ENCODE measurements around the gene ARF1.

Gene ARF1

DNA sequence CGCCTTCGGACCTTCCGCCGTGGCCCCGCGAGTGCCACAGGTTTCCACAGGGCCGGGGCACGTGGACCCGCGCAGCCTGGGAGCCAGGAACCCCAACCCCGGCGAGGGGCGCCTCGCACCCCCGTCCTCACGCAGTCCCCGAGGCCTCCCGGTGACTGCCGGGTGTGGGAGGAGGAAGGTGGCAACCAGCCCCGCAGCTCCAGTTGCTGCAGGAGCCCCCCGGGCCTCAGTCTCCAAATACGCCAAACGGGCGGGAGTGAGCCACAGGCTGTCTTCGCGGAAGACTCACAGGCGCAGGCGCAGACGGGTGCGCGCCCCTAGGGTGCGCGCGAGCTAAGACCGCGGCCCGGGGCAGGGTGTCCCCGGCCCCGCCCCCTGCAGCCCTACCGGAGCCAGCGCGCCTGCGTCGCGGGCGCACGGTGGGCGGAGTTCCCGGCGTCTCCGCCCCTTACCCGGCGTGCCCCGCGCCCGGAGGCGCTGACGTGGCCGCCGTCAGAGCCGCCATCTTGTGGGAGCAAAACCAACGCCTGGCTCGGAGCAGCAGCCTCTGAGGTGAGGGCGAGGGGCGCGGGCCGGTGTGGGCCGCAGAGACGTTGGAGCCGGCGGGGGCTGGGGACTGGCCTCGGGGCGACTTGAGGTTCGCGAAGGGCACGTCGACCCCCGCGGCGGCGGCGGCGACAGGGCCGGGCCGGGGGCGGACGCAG is at the start of gene ARF1:
Gene ARF1, plus strand, starts transcription at position 495 of the 704 bp plus-strand sequence. CDS start 14,407 bp downstream, outside the sequence.
- peak; percentile 96 for DNase-seq (ENCODE audit: insufficient read length, low spot score)
- peak; percentile 72 for TF ChIP-seq POLR2A (IDR thresholded peaks at IDR 0.05; ENCODE audit: low read depth, low read length)
- no peak for FAIRE-seq

DNA sequence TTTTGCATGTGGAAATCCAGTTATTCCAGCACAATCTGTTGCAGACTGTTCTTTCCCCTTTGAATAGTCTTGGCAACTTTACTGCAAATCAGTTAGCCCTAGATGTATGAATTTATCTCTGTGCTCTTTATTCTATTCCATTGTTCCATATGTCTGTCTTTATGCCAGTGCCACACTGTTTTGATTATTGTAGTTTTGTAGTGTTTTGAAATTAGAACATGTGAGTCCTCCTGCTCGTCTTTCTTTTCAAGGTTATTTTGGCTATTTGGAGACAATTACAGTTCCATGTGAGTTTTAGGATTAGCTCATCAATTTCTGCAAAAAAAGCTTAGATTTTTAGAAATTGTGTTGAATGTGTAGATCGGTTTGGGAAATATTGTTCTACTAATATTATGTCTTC is 49.1 kb upstream of the ARF1 start:
- TF ChIP-seq POLR2A (IDR thresholded peaks at IDR 0.05; ENCODE audit: low read depth, low read length) = no peak
- DNase-seq (ENCODE audit: insufficient read length, low spot score) = no peak
- FAIRE-seq = no peak

DNA sequence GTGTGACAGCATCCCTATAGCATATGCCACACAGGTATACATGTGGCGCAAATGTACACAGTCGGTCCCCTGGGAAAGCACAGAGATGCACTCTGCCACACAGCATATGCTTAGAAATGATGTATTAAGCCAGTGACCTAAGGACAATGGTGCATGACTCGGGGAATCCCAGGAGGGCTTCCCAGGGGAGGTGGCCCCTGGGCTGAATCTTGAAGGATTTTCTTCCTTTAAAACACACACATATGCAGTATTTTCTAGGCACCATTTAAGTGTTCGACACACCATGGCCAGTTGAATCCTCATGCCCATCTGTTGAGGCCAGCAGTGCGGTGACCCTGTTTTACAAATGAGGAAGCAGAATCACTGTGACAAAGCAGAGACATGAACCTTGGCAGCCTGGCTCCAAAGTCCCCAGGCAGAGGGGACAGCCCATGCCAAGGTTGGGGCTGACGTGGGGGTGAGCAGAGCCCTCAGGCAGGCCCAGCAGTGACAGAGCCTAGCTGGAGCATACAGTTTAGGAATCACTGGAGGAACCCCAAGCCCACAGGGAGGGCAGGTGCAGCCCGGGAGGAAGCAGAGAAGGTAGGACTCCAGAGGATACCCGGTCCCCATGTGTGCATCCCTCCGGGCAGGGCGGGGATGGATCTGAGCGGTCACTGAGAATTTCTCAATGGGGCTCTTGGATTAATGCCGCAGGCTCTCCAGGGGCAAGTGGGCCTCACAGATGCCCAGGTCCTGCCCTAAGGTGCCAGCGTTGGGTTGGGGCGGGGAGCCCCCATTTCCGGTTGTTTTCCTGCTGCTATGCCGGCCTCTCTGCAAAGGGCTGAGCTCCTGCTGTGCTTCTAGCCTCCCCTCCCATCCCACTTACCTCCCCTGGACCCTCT is 47.3 kb upstream of the ARF1 start:
- no peak for TF ChIP-seq POLR2A (IDR thresholded peaks at IDR 0.05; ENCODE audit: low read depth, low read length)
- DNase-seq (ENCODE audit: insufficient read length, low spot score) = no peak
- no peak for FAIRE-seq

DNA sequence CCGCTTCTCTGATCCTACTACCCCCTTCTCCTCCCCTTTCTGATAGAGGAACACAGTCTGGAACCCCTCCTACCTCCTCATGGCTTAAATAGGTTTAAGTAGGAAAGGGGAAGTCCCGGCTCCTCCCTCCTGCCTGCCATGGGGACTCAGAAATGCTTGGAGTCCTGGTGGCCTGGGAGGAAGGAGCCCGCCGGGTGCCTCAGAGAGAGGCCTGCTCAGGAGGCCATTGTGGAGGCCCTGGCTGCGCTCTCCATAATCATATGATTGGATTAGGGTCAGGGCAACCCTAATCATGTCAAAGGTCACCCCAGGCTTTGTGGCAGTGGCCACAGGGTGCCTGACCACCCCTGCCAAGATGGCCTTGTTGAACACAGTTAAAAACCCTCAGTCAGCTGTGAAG is 46.7 kb upstream of the ARF1 start:
- no peak for TF ChIP-seq POLR2A (IDR thresholded peaks at IDR 0.05; ENCODE audit: low read depth, low read length)
- no peak for FAIRE-seq
- no peak for DNase-seq (ENCODE audit: insufficient read length, low spot score)

DNA sequence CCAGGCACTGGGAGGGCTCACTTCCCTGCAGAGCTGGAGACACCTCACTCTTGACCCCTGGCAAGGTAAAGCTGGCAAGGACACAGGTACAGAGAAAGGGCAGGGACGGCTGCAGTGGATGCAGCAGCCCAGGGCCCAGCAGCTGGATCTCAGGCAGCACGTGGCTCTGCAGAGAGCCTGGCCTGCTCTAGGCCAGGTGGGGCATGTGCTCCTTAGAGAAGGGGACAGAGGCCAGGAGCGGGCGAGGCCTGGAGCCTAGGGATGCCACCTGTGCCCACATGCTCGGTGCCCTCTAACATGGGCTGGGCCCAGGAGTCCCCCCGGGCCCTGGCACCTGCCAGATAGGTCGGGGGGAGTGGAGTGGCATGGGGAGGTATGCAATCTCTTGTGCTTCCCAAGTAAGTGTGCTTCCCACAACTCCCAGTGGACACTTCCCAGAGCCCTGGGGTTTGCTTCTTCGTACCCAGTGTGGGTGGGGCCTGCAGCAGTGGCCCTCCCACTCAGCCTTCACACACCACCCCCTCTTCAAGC is 45.7 kb upstream of the ARF1 start:
- no peak for DNase-seq (ENCODE audit: insufficient read length, low spot score)
- FAIRE-seq = no peak
- no peak for TF ChIP-seq POLR2A (IDR thresholded peaks at IDR 0.05; ENCODE audit: low read depth, low read length)

DNA sequence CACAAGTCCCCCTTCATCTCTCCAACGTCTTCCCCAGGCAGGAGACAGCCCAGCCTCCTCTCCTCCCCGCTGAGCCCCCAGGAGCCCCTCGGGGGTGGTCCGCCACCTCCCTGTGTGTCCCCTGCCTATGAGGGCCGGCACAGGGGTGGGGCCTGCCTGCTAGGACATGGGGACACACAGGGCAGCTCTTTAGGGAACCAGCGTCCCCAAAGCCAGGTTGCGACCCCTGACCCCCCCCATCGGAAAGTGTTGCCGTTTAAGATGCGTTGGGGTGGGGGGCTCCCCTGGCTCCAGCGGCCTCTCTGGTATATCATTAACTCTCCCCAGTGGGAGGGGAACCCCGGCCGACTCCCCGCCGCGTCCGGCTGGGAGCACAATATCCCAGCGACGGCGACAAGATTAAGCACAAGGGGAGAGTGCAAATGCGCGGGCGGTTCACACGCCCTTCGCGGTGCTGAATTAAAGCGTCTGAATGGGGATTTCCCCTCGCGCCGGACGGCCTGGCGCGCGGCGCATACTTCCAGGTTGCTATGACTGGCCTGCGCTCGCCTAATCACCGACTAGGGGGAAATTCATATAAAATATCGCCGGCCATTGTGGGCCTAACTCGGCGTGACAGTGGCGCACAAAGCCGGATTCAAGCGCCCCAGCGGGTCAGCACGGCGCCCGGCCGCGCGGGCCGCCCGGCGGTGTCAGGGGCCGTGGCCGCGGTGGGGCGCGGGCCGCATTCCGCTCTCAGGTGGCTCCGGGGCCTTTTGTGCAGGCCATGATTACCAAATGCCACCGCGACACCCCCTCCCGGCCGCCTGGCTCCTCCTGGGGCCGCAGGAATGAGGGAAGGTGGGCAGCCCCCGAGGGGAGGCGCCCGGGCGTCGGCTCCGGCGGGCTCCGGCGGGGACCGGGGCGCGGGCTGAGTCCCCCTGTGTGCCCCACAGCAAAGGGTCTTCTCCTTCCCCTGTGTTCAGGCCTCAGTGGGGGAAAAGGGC is 44.8 kb upstream of the ARF1 start:
- TF ChIP-seq POLR2A (IDR thresholded peaks at IDR 0.05; ENCODE audit: low read depth, low read length) = no peak
- FAIRE-seq = no peak
- DNase-seq (ENCODE audit: insufficient read length, low spot score) = no peak

DNA sequence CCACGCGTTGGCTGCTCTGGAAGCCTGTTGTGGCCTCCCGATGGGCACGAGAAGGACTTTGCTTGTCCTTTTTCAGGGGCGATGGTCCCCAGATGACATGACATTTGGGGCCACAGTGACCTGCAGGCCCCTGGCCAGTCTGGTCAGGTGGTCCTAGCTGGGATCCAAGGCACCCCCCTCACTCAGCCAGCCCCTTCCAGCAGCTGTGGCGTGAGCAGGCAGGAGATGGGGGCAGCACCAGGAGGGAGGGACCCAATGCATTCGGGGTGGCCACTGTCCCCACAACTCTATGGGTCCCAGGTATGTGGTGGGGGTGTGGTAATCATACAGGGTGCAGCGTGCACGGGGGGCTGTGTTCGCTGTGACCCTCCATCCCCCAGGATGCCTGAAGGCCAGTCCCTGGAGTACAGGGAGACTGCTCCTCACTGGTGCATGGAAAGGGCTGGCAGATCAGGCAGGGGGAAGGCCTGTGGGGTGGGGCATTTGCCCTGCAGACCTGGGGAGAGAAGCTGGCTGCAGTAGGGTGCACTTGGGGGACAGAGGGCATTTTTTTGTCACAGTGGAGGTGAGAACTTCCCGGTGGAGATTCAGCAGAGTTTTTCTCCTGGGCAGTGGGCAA is 44.0 kb upstream of the ARF1 start:
- no peak for TF ChIP-seq POLR2A (IDR thresholded peaks at IDR 0.05; ENCODE audit: low read depth, low read length)

DNA sequence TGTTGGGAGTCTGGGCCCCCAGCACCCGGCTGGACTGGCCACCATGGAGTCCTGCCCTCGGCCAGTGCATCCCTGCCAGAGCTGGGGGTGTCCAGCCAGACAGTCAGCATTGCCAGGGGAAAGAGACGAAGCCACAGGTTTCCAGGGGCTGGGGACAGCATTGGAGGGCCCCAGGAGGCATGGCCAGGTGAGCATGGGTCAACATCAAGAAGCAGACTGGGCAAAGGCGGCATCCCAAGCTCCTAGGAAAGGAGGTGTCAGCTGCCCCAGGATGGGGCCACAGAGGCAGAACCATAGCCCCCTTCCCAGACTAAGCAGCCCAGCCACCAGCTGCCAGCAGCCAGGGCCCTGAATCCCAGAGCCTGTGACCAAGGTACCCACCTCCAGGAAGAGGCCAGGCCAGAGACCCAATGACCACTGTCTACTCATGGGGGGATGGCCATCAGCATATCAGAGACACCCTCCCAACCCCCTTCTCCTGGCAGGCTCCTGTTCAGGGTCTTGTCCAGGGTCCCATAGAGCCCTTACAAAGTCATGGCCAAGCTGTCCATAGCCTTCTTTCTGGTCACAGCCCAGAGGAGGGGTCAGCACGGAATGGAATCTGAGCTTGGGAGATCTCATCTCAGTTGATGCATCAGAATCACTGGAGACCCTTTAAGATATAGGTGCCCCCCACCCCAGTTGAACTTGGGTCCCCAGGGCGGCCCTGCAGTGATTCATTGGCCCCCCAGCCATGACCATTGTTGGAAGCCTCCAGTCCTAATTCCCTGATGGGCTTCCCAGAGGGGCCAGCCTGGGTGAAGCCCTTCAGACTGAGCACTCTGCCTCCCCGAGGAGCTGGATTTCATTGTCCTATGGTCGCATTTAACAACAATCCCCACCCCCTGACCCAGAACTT is 43.3 kb upstream of the ARF1 start:
- FAIRE-seq = no peak
- TF ChIP-seq POLR2A (IDR thresholded peaks at IDR 0.05; ENCODE audit: low read depth, low read length) = no peak
- DNase-seq (ENCODE audit: insufficient read length, low spot score) = no peak

More for the DNA sequence above, 44.0 kb upstream of the ARF1 start:
- DNase-seq (ENCODE audit: insufficient read length, low spot score) (no peak), FAIRE-seq (no peak)

DNA sequence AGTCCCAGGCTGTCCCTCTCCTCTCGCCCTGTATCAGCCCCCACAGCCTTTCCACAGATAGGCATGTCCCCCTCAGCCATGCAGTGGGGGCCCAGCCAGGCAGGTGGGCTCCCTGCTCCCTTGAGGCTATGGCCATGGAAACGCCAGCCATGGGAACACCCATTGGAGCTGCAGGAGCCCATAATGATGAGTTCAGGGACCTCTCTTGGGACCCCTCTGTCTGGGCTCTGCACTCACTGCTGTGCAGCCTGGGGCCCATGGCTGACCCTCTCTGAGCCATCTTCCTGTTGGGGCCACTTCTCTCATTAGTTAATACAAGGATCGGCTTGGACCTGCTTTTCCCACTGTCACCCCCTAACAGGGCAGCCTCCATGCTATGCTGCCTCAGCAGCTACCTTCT is 42.5 kb upstream of the ARF1 start:
- TF ChIP-seq POLR2A (IDR thresholded peaks at IDR 0.05; ENCODE audit: low read depth, low read length) = no peak
- no peak for FAIRE-seq
- no peak for DNase-seq (ENCODE audit: insufficient read length, low spot score)

DNA sequence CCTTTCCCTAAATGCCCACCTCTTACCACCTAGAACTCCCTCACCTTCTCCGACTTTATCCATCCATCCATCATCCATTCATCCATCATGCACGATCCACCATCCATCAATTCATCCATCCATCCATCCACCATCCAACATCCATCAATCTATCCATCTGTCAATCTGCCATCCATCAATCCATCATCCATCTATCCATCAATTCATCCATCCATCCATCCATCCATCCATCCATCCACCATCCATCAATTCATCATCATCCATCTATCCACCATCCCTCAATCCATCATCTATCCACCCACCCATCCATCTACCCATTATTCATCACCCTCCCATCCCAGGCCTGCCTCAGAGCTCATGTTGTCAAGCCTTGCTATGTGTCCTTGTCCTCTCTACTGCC is 41.2 kb upstream of the ARF1 start:
- TF ChIP-seq POLR2A (IDR thresholded peaks at IDR 0.05; ENCODE audit: low read depth, low read length) = no peak
- FAIRE-seq = no peak
- no peak for DNase-seq (ENCODE audit: insufficient read length, low spot score)

DNA sequence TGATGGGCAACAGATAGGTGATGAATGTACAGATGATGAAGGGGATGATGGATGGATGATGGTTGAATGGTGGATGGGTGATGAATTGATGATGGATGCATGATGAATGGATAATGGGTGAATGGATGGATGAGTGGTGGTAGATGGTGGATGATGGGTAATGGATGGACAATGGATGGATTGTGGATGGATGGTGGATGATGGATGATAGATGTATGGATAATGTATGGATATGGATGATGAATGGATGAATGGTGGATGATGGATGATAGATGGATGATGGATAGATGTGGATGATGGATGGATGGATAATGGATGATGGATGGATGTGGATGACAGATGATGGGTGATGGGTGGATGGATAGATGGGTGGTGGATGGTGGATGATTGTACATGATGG is 40.0 kb upstream of the ARF1 start:
- FAIRE-seq (no peak), DNase-seq (ENCODE audit: insufficient read length, low spot score) (no peak)
- no peak for TF ChIP-seq POLR2A (IDR thresholded peaks at IDR 0.05; ENCODE audit: low read depth, low read length)

DNA sequence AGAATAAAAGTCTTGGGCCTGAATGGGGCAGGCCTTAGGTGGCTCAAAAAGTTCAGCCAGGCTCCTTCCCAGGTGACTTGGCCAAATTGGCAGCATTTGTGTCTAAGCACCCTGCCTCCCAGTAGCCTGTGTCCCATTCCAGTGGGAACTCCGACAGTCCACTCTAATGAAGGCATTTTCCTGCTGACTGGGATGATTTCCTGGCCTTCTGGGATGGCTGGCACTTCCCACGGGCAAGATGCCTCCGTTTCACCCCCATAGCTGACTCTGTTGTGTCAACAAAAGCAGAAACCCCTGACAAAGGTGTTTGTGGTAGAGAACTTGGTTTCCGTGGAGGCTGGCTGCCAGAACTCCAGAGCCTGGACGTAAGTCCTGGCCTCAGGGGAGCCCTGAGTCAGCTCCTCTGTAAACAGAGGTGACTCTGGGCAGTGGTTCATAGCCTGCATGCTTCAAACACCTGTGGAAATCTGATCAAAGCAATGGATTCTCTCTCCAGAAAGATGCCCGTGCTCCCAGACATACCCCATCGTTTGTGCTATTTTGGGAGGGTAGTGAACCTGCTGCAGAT is 39.1 kb upstream of the ARF1 start:
- DNase-seq (ENCODE audit: insufficient read length, low spot score) (no peak), FAIRE-seq (no peak)
- TF ChIP-seq POLR2A (IDR thresholded peaks at IDR 0.05; ENCODE audit: low read depth, low read length) = no peak

Measured in H54 (cell line).